Measurements from ENCODE around the gene BAHCC1.

BAHCC1 gene

GRCh38 chr17:81445642-81446503 is 50.6 kb downstream of the BAHCC1 start:
- DNase-seq: peak in 1 of 2 donors; percentile 30

GRCh38 chr17:81447331-81447933 is 52.2 kb downstream of the BAHCC1 start:
- DNase-seq: no peak

GRCh38 chr17:81448442-81448841 is 53.2 kb downstream of the BAHCC1 start:
- no peak for DNase-seq

- DNase-seq: no peak
Measured at GRCh38 chr17:81448950-81449349, 53.7 kb downstream of the BAHCC1 start.

DNA sequence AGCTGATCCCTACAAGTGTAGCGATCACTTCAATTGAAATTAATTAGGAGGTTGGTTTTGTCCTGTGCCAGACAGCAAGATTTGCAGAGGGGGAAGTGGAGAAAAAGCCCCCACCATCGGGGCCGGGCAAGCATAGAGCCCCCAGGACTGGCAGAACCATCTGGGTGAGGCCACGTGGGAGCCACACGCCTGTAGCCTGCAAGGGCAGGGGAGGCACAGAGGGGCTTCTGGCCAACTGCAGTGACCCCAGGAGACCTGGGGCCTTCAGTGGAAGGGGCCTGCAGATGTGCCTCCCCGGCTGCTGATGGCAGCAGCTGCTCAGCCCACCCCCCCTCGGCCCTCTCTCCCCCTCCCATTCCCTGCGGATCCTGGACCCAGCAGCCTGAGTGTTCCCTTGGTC is 54.1 kb downstream of the BAHCC1 start:
- DNase-seq: no peak

GRCh38 chr17:81451823-81452222 is 56.6 kb downstream of the BAHCC1 start:
- no peak for DNase-seq

DNA sequence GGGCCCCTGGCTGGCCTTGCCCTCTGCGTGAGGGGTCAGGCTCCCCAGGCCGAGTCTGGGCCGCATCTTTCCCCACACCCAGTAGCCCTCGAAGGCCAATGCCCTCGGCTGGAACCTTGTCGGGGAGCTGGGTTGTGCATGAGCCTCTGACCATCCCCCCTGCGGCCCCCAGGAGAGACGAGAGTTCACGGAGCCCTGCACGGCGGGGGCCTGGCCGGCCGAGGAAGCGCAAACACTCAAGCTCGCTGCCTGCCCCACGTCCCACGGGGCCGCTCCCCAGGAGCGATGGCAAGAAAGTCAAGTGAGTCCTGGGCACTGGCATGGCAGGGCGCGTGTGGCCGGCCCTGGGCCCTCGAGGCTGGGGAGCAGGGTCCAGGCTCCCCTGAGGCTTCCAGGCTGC is 57.3 kb downstream of the BAHCC1 start:
- no peak for DNase-seq

DNA sequence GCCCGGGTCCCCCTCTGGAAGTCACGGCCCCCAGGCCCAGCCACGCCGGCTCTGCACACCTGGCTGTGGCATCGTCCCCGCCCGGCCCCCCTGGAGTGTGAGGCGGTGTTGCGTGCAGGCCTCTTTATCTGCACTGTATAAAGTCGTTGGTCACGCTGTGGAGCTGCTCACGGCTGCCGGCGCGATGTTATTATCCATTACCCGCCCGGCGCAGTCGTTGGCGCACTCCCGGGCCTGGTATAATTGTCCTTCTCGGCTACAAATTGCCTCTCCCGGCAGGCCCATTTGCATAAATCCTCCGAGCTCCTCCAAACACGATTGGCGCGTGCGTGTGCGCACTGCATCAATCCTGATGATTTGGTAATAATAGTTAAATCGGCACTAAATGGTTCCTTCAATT is 57.8 kb downstream of the BAHCC1 start:
- DNase-seq: no peak

GRCh38 chr17:81453712-81454111 is 58.5 kb downstream of the BAHCC1 start:
- no peak for DNase-seq

DNA sequence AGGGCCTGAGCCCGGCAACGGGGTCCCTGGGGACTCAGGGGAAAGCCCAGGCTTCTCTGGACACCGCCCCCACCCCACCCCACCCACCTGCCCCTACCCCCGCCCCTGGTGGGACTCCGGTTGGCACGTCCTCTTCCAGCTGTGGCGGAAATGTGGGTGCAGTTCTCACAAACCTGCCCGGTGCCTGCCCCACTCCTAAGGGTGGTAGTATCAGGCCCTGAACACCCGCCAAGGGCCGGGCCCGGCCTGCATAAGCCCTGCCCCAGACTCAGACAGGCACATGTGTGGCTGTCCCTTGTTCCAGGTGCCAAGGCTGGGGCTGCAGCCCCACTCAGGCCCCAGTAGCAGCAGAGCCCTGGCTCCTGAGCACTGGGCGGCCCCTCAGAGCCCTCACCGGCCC is 59.2 kb downstream of the BAHCC1 start:
- no peak for DNase-seq

- no peak for DNase-seq
Measured at GRCh38 chr17:81455387-81455786, 60.1 kb downstream of the BAHCC1 start.

- no peak for DNase-seq
Measured at GRCh38 chr17:81456091-81456490, 60.8 kb downstream of the BAHCC1 start.

GRCh38 chr17:81456798-81457197 is 61.5 kb downstream of the BAHCC1 start:
- DNase-seq: no peak

DNA sequence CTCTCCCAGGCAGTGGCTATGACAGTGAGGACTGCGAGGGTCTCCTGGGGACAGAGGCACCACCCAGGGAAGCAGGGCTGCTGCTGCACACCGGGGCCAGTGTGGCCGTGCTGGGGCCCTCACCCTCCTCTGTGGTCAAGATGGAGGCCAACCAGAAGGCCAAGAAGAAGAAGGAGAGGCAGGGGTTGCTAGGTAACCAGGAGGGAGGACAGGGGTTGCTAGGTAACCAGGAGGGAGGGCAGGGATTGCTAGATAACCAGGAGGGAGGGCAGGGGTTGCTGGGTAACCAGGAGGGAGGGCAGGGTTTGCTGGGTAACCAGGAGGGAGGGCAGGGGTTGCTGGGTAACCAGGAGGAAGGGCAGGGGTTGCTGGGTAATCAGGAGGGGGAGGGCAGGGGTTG is 62.1 kb downstream of the BAHCC1 start:
- no peak for DNase-seq

DNA sequence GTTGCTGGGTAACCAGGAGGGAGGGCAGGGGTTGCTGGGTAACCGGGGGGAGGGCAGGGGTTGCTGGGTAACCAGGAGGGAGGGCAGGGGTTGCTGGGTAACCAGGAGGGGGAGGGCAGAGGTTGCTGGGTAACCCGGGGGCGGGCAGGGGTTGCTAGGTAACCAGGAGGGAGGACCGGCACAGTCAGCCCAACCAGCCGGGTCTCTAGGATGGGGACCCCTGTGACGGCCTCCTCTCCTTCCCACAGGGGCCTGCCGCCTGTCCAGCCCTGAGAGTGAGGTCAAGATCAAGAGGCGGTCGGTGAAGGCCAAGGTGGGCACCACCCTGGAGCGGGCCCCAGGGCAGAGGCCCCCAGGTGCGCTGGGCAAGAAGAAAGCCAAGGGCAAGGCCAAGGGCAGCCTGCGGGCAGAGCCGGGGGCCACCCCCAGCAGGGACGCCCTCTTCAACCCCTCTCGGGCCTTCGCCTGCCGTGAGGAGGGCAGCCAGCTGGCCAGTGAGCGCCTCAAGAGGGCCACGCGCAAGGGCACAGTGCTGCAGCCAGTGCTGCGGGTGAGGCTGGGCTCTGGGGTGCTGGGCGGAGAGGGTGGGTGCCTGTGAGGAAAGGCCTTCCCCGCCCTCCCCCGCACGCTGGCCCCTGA is 62.8 kb downstream of the BAHCC1 start:
- no peak for DNase-seq

GRCh38 chr17:81458628-81459027 is 63.4 kb downstream of the BAHCC1 start:
- no peak for DNase-seq

DNA sequence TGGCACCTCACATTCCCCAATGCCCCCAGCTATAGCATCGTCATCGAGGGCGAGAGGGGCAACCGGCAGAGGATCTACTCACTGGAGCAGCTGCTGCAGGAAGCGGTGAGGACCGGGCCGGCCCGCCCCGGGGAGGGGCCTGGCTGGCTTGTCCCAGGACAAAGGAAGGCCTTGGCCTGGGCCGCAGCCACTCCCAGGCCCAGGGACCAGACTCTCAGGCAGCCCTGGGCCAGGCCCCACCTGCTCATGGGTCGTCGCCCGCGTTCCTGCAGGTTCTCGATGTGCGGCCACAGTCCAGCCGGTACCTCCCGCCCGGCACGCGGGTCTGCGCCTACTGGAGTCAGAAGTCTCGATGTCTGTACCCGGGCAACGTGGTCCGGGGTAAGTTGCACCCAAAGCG is 64.0 kb downstream of the BAHCC1 start:
- no peak for DNase-seq

DNA sequence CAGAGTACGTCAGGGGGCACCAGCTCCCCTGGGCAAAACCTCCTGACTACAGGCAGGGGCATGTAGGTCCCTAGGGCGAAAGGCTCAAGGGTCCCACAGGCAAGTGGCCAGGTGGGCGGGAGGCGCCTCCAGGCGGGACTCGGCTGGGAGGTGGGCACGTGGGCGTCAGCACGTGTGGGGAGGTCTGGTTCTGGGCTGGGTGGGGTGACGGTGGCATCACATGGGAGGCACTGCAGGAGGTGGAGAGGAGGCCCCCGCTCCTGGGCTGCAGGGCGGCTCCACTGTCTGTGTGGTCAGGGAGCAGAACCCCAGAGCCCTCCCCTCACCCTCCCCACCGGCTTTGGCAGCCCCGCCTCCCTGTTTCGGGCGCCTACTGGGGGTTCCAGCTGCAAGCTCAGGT is 64.6 kb downstream of the BAHCC1 start:
- no peak for DNase-seq

DNA sequence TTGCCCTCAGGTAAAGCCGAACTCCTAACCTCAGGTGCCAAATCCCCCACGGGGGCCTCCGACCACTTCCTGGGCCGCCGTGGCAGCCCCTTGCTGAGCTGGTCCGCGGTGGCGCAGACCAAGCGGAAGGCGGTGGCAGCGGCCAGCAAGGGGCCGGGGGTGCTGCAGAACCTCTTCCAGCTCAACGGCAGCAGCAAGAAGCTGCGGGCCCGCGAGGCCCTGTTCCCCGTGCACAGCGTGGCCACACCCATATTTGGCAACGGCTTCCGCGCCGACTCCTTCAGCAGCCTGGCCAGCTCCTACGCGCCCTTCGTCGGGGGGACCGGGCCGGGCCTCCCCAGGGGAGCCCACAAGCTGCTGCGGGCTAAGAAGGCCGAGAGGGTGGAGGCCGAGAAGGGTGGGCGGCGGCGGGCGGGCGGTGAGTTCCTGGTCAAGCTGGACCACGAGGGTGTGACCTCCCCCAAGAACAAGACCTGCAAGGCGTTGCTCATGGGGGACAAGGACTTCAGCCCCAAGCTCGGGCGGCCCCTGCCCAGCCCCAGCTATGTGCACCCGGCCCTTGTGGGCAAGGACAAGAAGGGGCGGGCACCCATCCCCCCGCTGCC is 65.7 kb downstream of the BAHCC1 start:
- peak; percentile 55 to 66 for DNase-seq

GRCh38 chr17:81461607-81462500 is 66.6 kb downstream of the BAHCC1 start:
- DNase-seq: no peak

GRCh38 chr17:81462506-81463125 is 67.4 kb downstream of the BAHCC1 start:
- DNase-seq: no peak

DNA sequence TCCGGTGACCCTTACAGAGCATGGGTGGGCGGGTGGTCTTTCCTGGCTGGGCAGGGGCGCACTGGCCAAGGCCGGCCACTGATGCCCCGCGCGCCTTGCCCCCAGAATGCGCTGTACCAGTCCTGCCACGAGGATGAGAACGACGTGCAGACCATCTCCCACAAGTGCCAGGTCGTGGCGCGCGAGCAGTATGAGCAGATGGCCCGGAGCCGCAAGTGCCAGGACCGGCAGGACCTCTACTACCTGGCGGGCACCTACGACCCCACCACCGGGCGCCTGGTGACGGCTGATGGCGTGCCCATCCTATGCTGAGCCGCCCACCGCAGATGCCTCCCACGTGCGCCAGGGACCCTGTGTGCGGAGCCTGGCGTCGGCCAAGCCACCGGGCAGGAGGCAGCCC is 68.2 kb downstream of the BAHCC1 start:
- DNase-seq: no peak

All from inflammatory macrophage treated with lipopolysaccharide for 1 hour (primary cell).